HT1080 (cell line): ENCODE measurements around the gene HSPA1B. TPM values are rescaled to one million over a fixed set of nuclear protein-coding genes. Genes with fewer than 3 reads are reported as not detected.
A peak's percentile ranks its signal among the peaks of the same experiment; 100 is the strongest.
"Not testable (repeated sequence)": the region's sequence is repeated elsewhere in the genome, so short reads cannot be mapped to it uniquely, and the experiment has no call there.

ENCODE experiments used
- DNase-seq: peaks from one replicate; pipeline ENCODE4 v3.0.0-alpha.2; 2015; ENCODE audit warnings: low read depth
- total RNA-seq: library from RNA; depleted of rRNA; stranded (reverse); fragments of >200 nt; shearing (Covaris generic); gene quantifications from 2 replicates; pipeline ENCODE4 v1.2.3, GENCODE V29; 2014

The HSPA1B gene
- total RNA-seq, 1 experiment from 2014 or later = 134 TPM

- peak; percentile 87 for DNase-seq
These were observed 699 bp upstream of the HSPA1B start for GRCh38 chr6:31826793-31827285.

GRCh38 chr6:31829633-31830283 lies 2.2 kb downstream of the HSPA1B start:
- peak; percentile 57 for DNase-seq

- DNase-seq = no peak
These were observed 3.4 kb downstream of the HSPA1B start for GRCh38 chr6:31830886-31831335.

- DNase-seq = no peak
These were observed 4.0 kb downstream of the HSPA1B start for GRCh38 chr6:31831350-31832215.

GRCh38 chr6:31834367-31835250 lies 7.1 kb downstream of the HSPA1B start:
- peak; percentile 90 for DNase-seq

- DNase-seq = no peak
These were observed 8.5 kb downstream of the HSPA1B start for GRCh38 chr6:31836047-31836473.

- no peak for DNase-seq
These were observed 9.2 kb downstream of the HSPA1B start for GRCh38 chr6:31836474-31837368.

GRCh38 chr6:31837369-31838113 lies 10.0 kb downstream of the HSPA1B start:
- DNase-seq = no peak

- not testable (repeated sequence) for DNase-seq
These were observed 10.6 kb downstream of the HSPA1B start for GRCh38 chr6:31838114-31838553.

GRCh38 chr6:31838968-31839367 lies 11.4 kb downstream of the HSPA1B start:
- no peak for DNase-seq

GRCh38 chr6:31839779-31840126 lies 12.2 kb downstream of the HSPA1B start:
- not testable (repeated sequence) for DNase-seq

GRCh38 chr6:31842053-31842452 lies 14.5 kb downstream of the HSPA1B start:
- no peak for DNase-seq

GRCh38 chr6:31844507-31844906 lies 17.0 kb downstream of the HSPA1B start:
- no peak for DNase-seq

- DNase-seq = no peak
These were observed 19.9 kb downstream of the HSPA1B start for GRCh38 chr6:31847276-31847978.

GRCh38 chr6:31850765-31851484 lies 23.4 kb downstream of the HSPA1B start:
- DNase-seq = no peak

- no peak for DNase-seq
These were observed 23.9 kb downstream of the HSPA1B start for GRCh38 chr6:31851485-31851832.

- DNase-seq = not testable (repeated sequence)
These were observed 24.6 kb downstream of the HSPA1B start for GRCh38 chr6:31851980-31852718.

GRCh38 chr6:31857774-31858173 lies 30.2 kb downstream of the HSPA1B start:
- DNase-seq = not testable (repeated sequence)
